Cardiac muscle cell (in vitro differentiated cells and primary cell): ENCODE data around the gene CEP68. TPM values are rescaled to one million over a fixed set of nuclear protein-coding genes. Genes with fewer than 3 reads are reported as not detected.
"Not testable (repeated sequence)": the region's sequence is repeated elsewhere in the genome, so short reads cannot be mapped to it uniquely, and the experiment has no call there.

Source experiments
- DNase-seq, 2 donors: peaks; one replicate each; pipeline versions ENCODE4 v3.0.0 to v3.0.0-alpha.2; 2010 to 2017; ENCODE audit warnings: low read depth in 1 of 2, low spot score in 1 of 2
- H3K27ac ChIP-seq: fragments of 200-600 bp; sonication (generic); 2 replicates; pipeline ENCODE4 v1.5.1; 2016
- H3K27me3 ChIP-seq: fragments of 200-600 bp; sonication (generic); 2 replicates; pipeline ENCODE4 v1.6.0; 2016; ENCODE audit warnings: control low read depth
- H3K36me3 ChIP-seq: fragments of 200-600 bp; sonication (generic); 2 replicates; pipeline ENCODE4 v1.5.1; 2016; ENCODE audit warnings: control low read depth
- H3K4me1 ChIP-seq: fragments of 200-600 bp; sonication (generic); 2 replicates; pipeline ENCODE4 v1.8.1; 2017; ENCODE audit warnings: low read depth, mild to moderate bottlenecking, mixed run types
- H3K4me3 ChIP-seq: fragments of 200-600 bp; sonication (generic); 2 replicates; pipeline ENCODE4 v1.5.1; 2016; ENCODE audit warnings: mild to moderate bottlenecking
- H3K9me3 ChIP-seq: fragments of 200-600 bp; sonication (generic); 2 replicates; pipeline ENCODE4 v1.5.1; 2017; ENCODE audit warnings: low read depth, mild to moderate bottlenecking, control low read depth
- polyA plus RNA-seq: library from polyadenylated mRNA; unstranded; fragments of >200 nt; fragmentation: Nextera tagmentation; extraction: Ambion mirVana; gene quantifications from 2 replicates; pipeline ENCODE4 v1.2.1, GENCODE V29; 2016
- total RNA-seq: library from RNA; depleted of rRNA; stranded (reverse); fragments of >200 nt; gene quantifications from 2 replicates; pipeline ENCODE4 v1.2.3, GENCODE V29; 2016
- TF ChIP-seq, protein P1 (sequence below): IDR thresholded peaks from 2 replicates; pipeline ENCODE4 v1.5.1; 2012; ENCODE audit warnings: low read depth, mild to moderate bottlenecking, low read length

The CEP68 gene
- total and polyA plus RNA-seq, 2 experiments from 2014 or later: 17.6 to 28.3 TPM

DNA sequence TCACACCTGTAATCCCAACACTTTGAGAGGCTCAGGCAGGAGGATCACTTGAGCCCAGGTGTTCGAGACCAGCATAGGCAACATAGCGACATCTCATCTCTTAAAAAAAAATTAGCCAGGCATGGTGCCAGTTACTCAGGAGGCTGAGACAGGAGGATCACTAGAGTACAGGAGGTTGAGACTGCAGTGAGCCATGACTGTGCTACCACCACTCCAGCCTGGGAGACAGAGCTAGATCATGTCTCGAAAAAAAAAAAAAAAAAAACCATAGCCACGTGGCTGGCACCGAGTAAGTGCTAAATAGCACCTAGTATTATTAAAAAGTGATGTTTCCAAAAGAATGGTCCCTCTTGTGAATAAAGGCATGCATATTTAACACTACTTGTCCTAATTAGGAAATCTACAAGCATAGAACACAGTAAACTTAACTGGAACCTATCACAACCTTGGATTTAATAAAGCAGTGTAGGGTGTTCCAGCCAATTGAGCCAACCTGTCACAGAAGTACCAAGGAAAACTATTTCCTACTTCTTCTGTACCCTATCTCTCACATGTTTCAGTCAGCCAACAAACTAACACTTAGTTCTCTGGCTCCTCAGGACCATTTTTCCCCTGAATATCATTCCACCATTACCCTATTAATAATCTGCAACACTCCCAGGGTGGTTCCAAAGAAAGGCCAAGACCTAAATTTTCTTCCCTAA, 64.9 kb downstream of the CEP68 start:
- H3K4me3 ChIP-seq: no peak overlapping the region
- H3K27ac ChIP-seq: peak overlapping the region; percentile 6
- no peaks in the 10 kb centered on the region for H3K27me3 ChIP-seq
- no peak for DNase-seq
- H3K4me1 ChIP-seq: peaks cover 6% of the 10 kb centered on the region
- no peaks in the 10 kb centered on the region for H3K36me3 ChIP-seq
- H3K9me3 ChIP-seq: no peaks in the 10 kb centered on the region
- TF ChIP-seq, protein P1, sequence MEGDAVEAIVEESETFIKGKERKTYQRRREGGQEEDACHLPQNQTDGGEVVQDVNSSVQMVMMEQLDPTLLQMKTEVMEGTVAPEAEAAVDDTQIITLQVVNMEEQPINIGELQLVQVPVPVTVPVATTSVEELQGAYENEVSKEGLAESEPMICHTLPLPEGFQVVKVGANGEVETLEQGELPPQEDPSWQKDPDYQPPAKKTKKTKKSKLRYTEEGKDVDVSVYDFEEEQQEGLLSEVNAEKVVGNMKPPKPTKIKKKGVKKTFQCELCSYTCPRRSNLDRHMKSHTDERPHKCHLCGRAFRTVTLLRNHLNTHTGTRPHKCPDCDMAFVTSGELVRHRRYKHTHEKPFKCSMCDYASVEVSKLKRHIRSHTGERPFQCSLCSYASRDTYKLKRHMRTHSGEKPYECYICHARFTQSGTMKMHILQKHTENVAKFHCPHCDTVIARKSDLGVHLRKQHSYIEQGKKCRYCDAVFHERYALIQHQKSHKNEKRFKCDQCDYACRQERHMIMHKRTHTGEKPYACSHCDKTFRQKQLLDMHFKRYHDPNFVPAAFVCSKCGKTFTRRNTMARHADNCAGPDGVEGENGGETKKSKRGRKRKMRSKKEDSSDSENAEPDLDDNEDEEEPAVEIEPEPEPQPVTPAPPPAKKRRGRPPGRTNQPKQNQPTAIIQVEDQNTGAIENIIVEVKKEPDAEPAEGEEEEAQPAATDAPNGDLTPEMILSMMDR: no peak

DNA sequence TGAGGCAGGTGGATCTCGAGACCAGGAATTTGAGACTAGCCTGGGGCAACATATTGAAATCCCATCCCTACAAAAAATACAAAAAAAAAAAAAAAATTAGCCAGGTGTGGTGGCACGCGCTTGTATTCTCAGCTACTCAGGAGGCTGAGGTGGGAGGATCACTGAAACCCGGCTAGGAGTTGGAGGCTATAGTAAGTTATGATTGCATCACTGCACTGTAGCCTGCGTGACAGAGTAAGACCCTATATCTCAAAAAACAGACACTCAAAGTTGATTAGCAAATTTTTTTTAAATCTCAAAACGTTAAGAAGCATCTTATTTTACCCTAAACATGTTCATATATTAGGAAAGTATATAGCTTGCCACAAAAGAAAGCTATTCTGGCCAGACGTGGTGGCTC, 66.1 kb downstream of the CEP68 start:
- DNase-seq: no peak
- H3K9me3 ChIP-seq: no peaks in the 10 kb centered on the region
- H3K27me3 ChIP-seq: no peaks in the 10 kb centered on the region
- TF ChIP-seq, protein P1: no peak
- H3K27ac ChIP-seq: no peak overlapping the region
- H3K36me3 ChIP-seq: no peaks in the 10 kb centered on the region
- H3K4me3 ChIP-seq: no peak overlapping the region
- peaks cover 6% of the 10 kb centered on the region for H3K4me1 ChIP-seq

DNA sequence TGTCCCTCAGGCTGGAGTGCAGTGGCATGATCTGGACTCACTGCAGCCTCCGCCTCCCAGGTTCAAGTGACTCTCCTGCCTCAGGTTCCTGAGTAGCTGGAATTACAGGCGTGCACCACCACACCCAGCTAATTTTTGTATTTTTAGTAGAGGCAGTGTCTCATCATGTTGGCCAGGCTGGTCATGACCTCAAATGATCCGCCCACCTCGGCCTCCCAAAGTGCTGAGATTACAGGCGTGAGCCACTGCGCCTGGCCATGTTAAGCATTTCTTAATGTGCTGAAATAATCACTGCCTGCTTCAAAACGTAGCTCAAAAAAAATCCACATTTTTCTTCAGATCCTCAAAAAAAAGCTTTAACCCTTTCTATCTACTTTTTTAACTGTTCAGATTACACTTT, 69.2 kb downstream of the CEP68 start:
- H3K36me3 ChIP-seq, H3K27ac ChIP-seq, H3K4me3 ChIP-seq, H3K9me3 ChIP-seq, H3K27me3 ChIP-seq: not testable (repeated sequence)
- DNase-seq: peak in 1 of 2 donors; percentile 63
- H3K4me1 ChIP-seq: peaks cover 16% of the 10 kb centered on the region

DNA sequence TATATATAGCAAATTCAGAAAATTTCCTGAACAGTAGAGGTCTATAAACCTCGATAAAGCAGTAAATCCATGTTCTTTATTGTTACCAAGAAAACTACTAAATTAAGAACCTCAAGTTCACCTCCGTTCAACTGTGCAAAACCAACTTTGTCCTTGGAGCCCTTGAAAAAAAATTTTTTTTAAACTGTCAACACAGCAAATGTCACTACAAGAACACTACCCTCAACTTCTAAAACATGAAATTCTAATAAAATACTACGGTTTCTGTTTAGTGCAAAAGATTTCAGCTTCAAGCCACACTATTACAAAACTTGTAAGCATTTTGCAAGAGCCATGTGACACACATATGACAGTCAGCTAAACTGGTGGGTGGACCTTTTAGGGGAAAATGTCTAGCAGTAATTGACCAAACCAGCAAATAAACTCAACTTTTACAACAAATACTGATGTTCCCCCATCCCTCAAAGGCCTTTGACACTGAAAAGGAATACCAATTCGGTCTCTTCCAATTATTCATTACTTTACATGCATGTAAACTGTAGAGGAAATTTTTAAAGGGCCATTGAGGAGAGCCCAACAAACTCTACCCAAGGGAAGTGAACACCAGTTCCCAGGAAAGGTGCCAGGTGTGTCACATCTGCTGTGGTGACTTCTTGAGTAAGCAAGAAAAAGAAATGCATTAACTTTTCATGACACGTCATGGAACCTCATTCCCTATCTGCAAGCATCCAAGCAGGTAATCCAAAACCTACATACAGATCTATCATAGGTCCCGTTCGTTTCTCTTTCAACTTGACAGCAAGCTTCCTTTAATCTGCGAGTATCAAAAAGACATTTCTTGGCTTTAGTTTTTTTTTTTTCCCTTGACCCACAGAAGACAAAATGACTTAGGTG, 72.3 kb downstream of the CEP68 start:
- H3K4me3 ChIP-seq: peak overlapping the region; percentile 75
- peak overlapping the region; percentile 98 for H3K27ac ChIP-seq
- TF ChIP-seq, protein P1: no peak
- no peaks in the 10 kb centered on the region for H3K9me3 ChIP-seq
- peak in 1 of 2 donors; percentile 55 for DNase-seq
- peaks cover 16% of the 10 kb centered on the region for H3K4me1 ChIP-seq
- no peaks in the 10 kb centered on the region for H3K36me3 ChIP-seq
- no peaks in the 10 kb centered on the region for H3K27me3 ChIP-seq

DNA sequence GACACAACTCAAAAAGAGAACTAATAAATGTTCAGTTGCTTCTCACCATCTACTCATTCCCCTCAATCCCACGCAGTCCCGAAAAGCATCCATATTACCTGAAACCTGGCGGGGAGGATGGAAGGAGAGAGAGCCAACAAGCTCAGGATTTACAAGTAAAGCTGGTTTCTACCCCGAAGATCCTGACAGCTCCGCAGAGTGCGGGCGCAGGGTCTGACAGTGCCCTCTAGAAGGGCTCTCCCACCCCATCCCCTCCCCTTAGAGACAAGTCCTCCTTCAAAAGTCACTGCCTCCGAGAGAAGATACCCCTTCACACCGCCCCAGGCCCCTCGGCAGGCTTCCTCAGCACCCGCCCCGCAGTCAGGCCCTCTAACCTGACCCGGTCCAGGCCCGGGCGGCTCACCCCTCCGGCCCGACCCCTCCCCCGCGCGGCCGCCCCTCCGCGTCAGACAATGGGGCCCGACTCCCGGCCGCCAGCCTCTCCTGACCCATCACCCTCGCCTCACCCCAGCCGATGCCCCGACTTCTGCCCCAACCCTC, 73.1 kb downstream of the CEP68 start:
- no peaks in the 10 kb centered on the region for H3K36me3 ChIP-seq
- DNase-seq: peak; percentile 32 to 59
- peak overlapping the region; percentile 98 for H3K27ac ChIP-seq

More for the DNA sequence above, 73.1 kb downstream of the CEP68 start:
- TF ChIP-seq, protein P1: no peak
- H3K4me3 ChIP-seq: peak overlapping the region; percentile 75
- no peaks in the 10 kb centered on the region for H3K27me3 ChIP-seq
- H3K9me3 ChIP-seq: no peaks in the 10 kb centered on the region
- peaks cover 16% of the 10 kb centered on the region for H3K4me1 ChIP-seq
